H1 (cell line): ENCODE results near the gene COA3. TPM values are rescaled to one million over a fixed set of nuclear protein-coding genes. Genes with fewer than 3 reads are reported as not detected.

Experiments
- TAF1 ChIP-seq: IDR thresholded peaks from 2 replicates; pipeline ENCODE4 v1.6.1; 2011; ENCODE audit warnings: mild to moderate bottlenecking, low read depth, low read length
- TCF12 ChIP-seq: IDR thresholded peaks from 2 replicates; pipeline ENCODE4 v1.6.1; 2011; ENCODE audit warnings: low read depth, mild to moderate bottlenecking, low read length
- polyA plus RNA-seq, 7 experiments: library from polyadenylated mRNA; depleted of rRNA in 3 of 7; stranded (reverse) in 5 of 7; unstranded in 2 of 7; fragments of >200 nt in 5 of 7; fragments of 200-250 nt in 2 of 7; gene quantifications; 1 replicate in 5 of 7; 2 replicates in 1 of 7; 4 replicates in 1 of 7; pipeline versions ENCODE4 v1.2.1 to v1.2.3, GENCODE V29; 2011 to 2013; ENCODE audit warnings: missing spikeins in 2 of 7, mixed read lengths in 2 of 7
- total RNA-seq: library from RNA; stranded (reverse); fragmentation: NEBNext Ultra II Directional; extraction: Animal tissue kit (Norgen Biotek cat#: 25700); gene quantifications from 2 replicates; pipeline ENCODE4 v1.2.1, GENCODE V29; 2021
- TF ChIP-seq, protein P1 (sequence below), 3 experiments: IDR thresholded peaks; 1 replicate in 2 of 3; 2 replicates in 1 of 3; pipeline versions ENCODE4 v1.5.1 to v1.6.1; 2011; ENCODE audit warnings: low read length in 3 of 3, mild to moderate bottlenecking in 3 of 3, inconsistent platforms in 2 of 3, low read depth in 1 of 3, moderate library complexity in 1 of 3; ENCODE audit not compliant: insufficient read depth in 1 of 3; ENCODE audit errors: control extremely low read depth in 1 of 3

The COA3 gene
- total and polyA plus RNA-seq, 2 of the 8 experiments (the other 6 are each of a cell fraction or from before 2014, with no cell fraction given): 68.4 to 143 TPM

- TF ChIP-seq, protein P1, sequence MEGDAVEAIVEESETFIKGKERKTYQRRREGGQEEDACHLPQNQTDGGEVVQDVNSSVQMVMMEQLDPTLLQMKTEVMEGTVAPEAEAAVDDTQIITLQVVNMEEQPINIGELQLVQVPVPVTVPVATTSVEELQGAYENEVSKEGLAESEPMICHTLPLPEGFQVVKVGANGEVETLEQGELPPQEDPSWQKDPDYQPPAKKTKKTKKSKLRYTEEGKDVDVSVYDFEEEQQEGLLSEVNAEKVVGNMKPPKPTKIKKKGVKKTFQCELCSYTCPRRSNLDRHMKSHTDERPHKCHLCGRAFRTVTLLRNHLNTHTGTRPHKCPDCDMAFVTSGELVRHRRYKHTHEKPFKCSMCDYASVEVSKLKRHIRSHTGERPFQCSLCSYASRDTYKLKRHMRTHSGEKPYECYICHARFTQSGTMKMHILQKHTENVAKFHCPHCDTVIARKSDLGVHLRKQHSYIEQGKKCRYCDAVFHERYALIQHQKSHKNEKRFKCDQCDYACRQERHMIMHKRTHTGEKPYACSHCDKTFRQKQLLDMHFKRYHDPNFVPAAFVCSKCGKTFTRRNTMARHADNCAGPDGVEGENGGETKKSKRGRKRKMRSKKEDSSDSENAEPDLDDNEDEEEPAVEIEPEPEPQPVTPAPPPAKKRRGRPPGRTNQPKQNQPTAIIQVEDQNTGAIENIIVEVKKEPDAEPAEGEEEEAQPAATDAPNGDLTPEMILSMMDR (IDR thresholded peaks at IDR 0.05; ENCODE audit: control extremely low read depth in 1 of 3, insufficient read depth in 1 of 3, low read depth in 1 of 3, low read length in 3 of 3): no peak
- TF ChIP-seq TAF1 (no peak), TCF12 (no peak)
These were observed 49.6 kb upstream of the COA3 start (continued) for GRCh38 chr17:42848093-42848492.
